ENCODE data around the gene EPB41L4B. TPM values are rescaled to one million over a fixed set of nuclear protein-coding genes. Genes with fewer than 3 reads are reported as not detected.

EPB41L4B gene
- total RNA-seq, 1 donor from 2014 or later: 19.3 TPM

DNA sequence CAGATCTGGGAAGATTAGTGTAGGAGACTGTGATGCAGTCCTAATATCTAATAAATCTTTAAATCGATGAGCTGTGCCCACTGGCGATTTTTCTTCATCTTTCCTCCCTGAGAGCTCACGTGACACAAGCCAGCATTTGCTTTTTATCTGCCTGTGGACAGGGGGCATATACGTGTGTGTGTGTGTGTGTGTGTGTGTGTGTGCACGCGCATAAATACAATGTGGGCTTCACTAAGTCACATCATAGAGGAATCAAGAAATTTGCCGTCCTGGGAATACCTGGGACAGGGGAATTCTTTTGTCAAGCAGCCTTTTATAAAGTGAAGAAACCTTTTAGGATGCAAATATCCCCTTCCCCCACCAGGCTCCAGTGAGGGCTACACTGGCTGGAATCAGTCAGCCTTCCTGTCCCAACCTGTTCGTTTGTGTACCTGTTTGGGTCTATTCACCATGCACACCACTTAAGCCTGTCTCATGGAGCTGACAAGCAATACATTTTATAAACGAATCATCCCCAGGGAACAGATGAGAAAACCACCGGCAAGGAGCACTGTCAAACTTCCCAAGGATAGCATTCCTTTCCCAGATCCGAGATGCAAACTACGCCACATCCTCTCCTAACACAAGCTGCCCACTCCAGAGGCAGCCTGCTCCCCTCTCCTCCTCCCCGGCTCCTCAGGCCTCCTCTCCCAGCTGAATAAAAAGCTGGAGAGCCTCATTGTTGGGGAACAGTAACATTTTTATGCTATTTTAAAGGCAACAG, 2.7 kb downstream of the EPB41L4B start:
- Mint-ChIP-seq H3K27me3 (ENCODE audit: unreplicated experiment) (peaks cover 7% of the 10 kb centered on the region), H3K4me1 (ENCODE audit: unreplicated experiment) (peaks cover 52% of the 10 kb centered on the region), H3K4me3 (ENCODE audit: unreplicated experiment) (peak overlapping the region; percentile 70), H3K9me3 (ENCODE audit: unreplicated experiment) (no peaks in the 10 kb centered on the region), H3K27ac (ENCODE audit: unreplicated experiment) (peak overlapping the region; percentile 75), H3K36me3 (ENCODE audit: unreplicated experiment) (no peaks in the 10 kb centered on the region)
- DNase-seq (ENCODE audit: extremely low spot score, unreplicated experiment): no peak
- TF ChIP-seq, protein P1, sequence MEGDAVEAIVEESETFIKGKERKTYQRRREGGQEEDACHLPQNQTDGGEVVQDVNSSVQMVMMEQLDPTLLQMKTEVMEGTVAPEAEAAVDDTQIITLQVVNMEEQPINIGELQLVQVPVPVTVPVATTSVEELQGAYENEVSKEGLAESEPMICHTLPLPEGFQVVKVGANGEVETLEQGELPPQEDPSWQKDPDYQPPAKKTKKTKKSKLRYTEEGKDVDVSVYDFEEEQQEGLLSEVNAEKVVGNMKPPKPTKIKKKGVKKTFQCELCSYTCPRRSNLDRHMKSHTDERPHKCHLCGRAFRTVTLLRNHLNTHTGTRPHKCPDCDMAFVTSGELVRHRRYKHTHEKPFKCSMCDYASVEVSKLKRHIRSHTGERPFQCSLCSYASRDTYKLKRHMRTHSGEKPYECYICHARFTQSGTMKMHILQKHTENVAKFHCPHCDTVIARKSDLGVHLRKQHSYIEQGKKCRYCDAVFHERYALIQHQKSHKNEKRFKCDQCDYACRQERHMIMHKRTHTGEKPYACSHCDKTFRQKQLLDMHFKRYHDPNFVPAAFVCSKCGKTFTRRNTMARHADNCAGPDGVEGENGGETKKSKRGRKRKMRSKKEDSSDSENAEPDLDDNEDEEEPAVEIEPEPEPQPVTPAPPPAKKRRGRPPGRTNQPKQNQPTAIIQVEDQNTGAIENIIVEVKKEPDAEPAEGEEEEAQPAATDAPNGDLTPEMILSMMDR (IDR thresholded peaks at IDR 0.05): no peak

- no peaks in the 10 kb centered on the region for H3K9me3 Mint-ChIP-seq (ENCODE audit: unreplicated experiment)
- H3K27me3 Mint-ChIP-seq (ENCODE audit: unreplicated experiment): peaks cover 4% of the 10 kb centered on the region
- no peak overlapping the region for H3K27ac Mint-ChIP-seq (ENCODE audit: unreplicated experiment)
- H3K4me1 Mint-ChIP-seq (ENCODE audit: unreplicated experiment): peaks cover 59% of the 10 kb centered on the region
- no peaks in the 10 kb centered on the region for H3K36me3 Mint-ChIP-seq (ENCODE audit: unreplicated experiment)
- TF ChIP-seq, protein P1 (IDR thresholded peaks at IDR 0.05): no peak
- no peak overlapping the region for H3K4me3 Mint-ChIP-seq (ENCODE audit: unreplicated experiment)
- no peak for DNase-seq (ENCODE audit: extremely low spot score, unreplicated experiment)
These were observed 3.4 kb downstream of the EPB41L4B start for GRCh38 chr9:109317311-109317978.

DNA sequence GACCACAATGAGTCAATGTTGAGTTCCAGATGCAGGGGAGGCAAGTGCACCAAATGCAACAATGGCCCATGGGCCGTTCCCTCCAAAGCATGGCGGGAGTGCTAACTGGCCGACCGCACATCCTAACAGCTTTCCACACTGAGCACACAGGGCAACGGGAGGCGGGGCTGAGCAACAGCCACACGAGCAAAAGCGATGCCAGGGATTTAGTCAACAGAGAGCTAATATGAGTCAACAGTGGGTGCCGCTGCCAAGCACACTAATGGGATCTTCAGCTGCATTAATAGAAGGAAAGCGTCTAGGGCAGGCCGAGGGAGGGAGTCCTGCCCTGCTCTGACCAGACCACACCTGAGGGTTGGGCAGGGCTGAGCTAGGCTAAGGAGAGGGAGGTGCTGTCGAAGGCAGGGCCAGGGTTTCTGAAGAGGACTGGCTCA, 4.6 kb downstream of the EPB41L4B start:
- peaks cover 72% of the 10 kb centered on the region for H3K4me1 Mint-ChIP-seq (ENCODE audit: unreplicated experiment)
- H3K27ac Mint-ChIP-seq (ENCODE audit: unreplicated experiment): no peak overlapping the region
- H3K4me3 Mint-ChIP-seq (ENCODE audit: unreplicated experiment): no peak overlapping the region
- TF ChIP-seq, protein P1 (IDR thresholded peaks at IDR 0.05): no peak
- H3K36me3 Mint-ChIP-seq (ENCODE audit: unreplicated experiment): no peaks in the 10 kb centered on the region
- H3K9me3 Mint-ChIP-seq (ENCODE audit: unreplicated experiment): no peaks in the 10 kb centered on the region
- DNase-seq (ENCODE audit: extremely low spot score, unreplicated experiment): no peak
- H3K27me3 Mint-ChIP-seq (ENCODE audit: unreplicated experiment): no peaks in the 10 kb centered on the region

GRCh38 chr9:109315480-109316206, 5.2 kb downstream of the EPB41L4B start:
- Mint-ChIP-seq H3K27me3 (ENCODE audit: unreplicated experiment) (no peaks in the 10 kb centered on the region), H3K27ac (ENCODE audit: unreplicated experiment) (no peak overlapping the region), H3K36me3 (ENCODE audit: unreplicated experiment) (no peaks in the 10 kb centered on the region), H3K9me3 (ENCODE audit: unreplicated experiment) (no peaks in the 10 kb centered on the region), H3K4me3 (ENCODE audit: unreplicated experiment) (no peak overlapping the region), H3K4me1 (ENCODE audit: unreplicated experiment) (peaks cover 75% of the 10 kb centered on the region)
- TF ChIP-seq, protein P1 (IDR thresholded peaks at IDR 0.05): no peak
- DNase-seq (ENCODE audit: extremely low spot score, unreplicated experiment): no peak
